Measurements from ENCODE around the gene ABCA1. TPM values are rescaled to one million over a fixed set of nuclear protein-coding genes. Genes with fewer than 3 reads are reported as not detected.
A peak's percentile ranks its signal among the peaks of the same experiment; 100 is the strongest.

The ABCA1 gene
- total and polyA plus RNA-seq, 2 of the 13 experiments (the other 11 are each of a cell fraction or from before 2014, with no cell fraction given): 26.8 to 63.8 TPM

- TF ChIP-seq RERE (CRISPR knock-in tag; IDR thresholded peaks at IDR 0.05; ENCODE audit: low read depth) (no peak), FOXA1 (IDR thresholded peaks at IDR 0.05) (no peak), FOXA1 (CRISPR knock-in tag; IDR thresholded peaks at IDR 0.05) (no peak), KDM5B (CRISPR knock-in tag; IDR thresholded peaks at IDR 0.05; ENCODE audit: borderline replicate concordance) (no peak), NPAS2 (CRISPR knock-in tag; IDR thresholded peaks at IDR 0.05; ENCODE audit: borderline replicate concordance) (no peak), SALL2 (CRISPR knock-in tag; IDR thresholded peaks at IDR 0.05) (no peak), DMAP1 (CRISPR knock-in tag; IDR thresholded peaks at IDR 0.05) (no peak), ATF2 (CRISPR knock-in tag; IDR thresholded peaks at IDR 0.05) (no peak), NFIB (CRISPR knock-in tag; IDR thresholded peaks at IDR 0.05; ENCODE audit: borderline replicate concordance) (no peak), ZNF530 (CRISPR knock-in tag; IDR thresholded peaks at IDR 0.05; ENCODE audit: low read depth) (no peak), ZNF790 (CRISPR knock-in tag; IDR thresholded peaks at IDR 0.05; ENCODE audit: borderline replicate concordance) (no peak), SAP130 (CRISPR knock-in tag; IDR thresholded peaks at IDR 0.05; ENCODE audit: low read depth) (no peak), ZNF589 (CRISPR knock-in tag; conservative IDR thresholded peaks at IDR 0.05) (no peak), ZNF615 (CRISPR knock-in tag; IDR thresholded peaks at IDR 0.05; ENCODE audit: borderline replicate concordance) (no peak), JARID2 (CRISPR knock-in tag; IDR thresholded peaks at IDR 0.05; ENCODE audit: insufficient replicate concordance) (no peak), ZIK1 (CRISPR knock-in tag; IDR thresholded peaks at IDR 0.05; ENCODE audit: borderline replicate concordance, low read depth) (no peak), ZNF546 (CRISPR knock-in tag; conservative IDR thresholded peaks at IDR 0.05) (no peak), NFE2L2 (IDR thresholded peaks at IDR 0.05; ENCODE audit: low read length) (no peak), ZBTB21 (CRISPR knock-in tag; IDR thresholded peaks at IDR 0.05) (no peak), TRIM24 (CRISPR knock-in tag; IDR thresholded peaks at IDR 0.05) (no peak), ZNF263 (CRISPR knock-in tag; IDR thresholded peaks at IDR 0.05) (peak; percentile 61; the same call in 1 of the 2 replicates), SP4 (CRISPR knock-in tag; IDR thresholded peaks at IDR 0.05) (0 out of 2 replicates have a peak, but pooled peaks have one; percentile 18), PTBP1 (IDR thresholded peaks at IDR 0.05; ENCODE audit: low read depth, low read length, poor library complexity, severe bottlenecking) (no peak), ZNF136 (CRISPR knock-in tag; IDR thresholded peaks at IDR 0.05; ENCODE audit: low read depth) (no peak)
Measured at GRCh38 chr9:104907278-104907951, 20.5 kb downstream of the ABCA1 start (continued).
